ENCODE data around the gene SH3D19.
A peak's percentile ranks its signal among the peaks of the same experiment; 100 is the strongest.
"Not testable (repeated sequence)": the region's sequence is repeated elsewhere in the genome, so short reads cannot be mapped to it uniquely, and the experiment has no call there.

The SH3D19 gene

GRCh38 chr4:151319490-151319889, 5.9 kb downstream of the SH3D19 start:
- DNase-seq: no peak

GRCh38 chr4:151318307-151319006, 6.9 kb downstream of the SH3D19 start:
- no peak for DNase-seq

DNA sequence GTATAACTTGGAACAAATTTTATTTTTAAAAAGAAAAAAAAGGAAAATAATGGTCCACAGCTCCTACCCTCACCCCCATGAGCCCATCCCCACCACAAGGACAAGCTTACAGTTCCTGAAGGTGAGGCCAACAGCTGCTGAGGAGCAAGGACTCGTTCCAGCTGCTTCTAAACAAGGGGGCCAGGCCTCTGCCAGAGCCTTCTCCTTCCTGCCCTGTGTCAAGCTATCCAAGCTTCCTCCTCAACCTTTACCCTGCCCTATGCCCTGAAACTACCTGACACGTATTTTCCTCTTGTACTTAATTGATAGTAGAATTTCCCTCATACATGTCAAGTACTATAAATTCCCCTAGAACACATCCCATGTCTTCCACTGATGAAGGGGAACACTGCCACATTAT, 8.8 kb downstream of the SH3D19 start:
- DNase-seq: no peak

- no peak for DNase-seq
These were observed 10.1 kb downstream of the SH3D19 start for GRCh38 chr4:151315212-151315886.

GRCh38 chr4:151314479-151314878, 10.9 kb downstream of the SH3D19 start:
- DNase-seq: no peak

DNA sequence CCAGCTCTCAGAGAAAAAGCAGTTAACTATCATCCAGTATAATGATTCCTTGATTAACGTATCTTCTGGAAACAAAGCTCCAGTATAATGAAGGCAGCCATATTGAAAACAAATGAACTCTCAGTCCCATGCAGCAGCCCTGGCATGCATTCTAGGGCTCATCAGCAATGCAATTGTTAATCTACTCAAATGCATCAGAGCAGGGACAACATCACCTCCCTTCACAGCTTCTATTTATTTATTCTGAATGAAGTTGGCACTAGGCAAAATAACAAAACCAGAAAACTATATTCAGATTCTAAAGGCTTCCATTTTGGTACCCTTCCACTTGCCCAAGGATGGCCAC, 11.4 kb downstream of the SH3D19 start:
- no peak for DNase-seq

DNA sequence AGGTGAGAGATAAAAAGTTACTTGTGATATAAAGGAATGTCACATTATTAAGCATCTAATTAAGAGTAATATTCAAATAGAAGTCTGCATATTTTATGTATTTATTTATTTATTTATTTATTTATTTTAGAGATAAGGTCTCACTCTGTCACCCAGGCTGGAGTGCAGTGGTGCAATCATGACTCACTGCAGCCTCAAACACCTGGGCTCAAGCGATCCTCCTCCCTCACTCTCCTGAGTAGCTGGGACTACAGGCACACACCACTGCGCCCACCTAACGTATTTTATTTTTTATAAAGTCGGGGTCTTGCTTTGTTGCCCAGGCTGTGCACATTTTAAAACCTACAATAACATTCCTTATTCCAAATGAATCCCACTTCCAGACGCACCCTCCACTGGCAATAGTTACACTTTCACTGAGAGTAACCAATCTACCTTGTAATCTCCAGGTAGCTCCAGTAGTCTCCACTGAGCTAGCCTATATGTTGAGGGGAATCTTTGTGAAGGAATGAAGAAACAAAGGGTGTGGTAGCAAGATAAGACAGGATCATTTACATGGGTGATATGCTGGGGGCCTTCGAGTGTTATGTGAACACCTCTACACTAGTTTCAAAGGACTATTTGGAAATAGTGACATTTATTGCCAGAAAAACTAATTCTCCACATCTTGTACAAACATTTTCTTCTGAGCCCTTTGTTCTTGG, 11.9 kb downstream of the SH3D19 start:
- no peak for DNase-seq

DNA sequence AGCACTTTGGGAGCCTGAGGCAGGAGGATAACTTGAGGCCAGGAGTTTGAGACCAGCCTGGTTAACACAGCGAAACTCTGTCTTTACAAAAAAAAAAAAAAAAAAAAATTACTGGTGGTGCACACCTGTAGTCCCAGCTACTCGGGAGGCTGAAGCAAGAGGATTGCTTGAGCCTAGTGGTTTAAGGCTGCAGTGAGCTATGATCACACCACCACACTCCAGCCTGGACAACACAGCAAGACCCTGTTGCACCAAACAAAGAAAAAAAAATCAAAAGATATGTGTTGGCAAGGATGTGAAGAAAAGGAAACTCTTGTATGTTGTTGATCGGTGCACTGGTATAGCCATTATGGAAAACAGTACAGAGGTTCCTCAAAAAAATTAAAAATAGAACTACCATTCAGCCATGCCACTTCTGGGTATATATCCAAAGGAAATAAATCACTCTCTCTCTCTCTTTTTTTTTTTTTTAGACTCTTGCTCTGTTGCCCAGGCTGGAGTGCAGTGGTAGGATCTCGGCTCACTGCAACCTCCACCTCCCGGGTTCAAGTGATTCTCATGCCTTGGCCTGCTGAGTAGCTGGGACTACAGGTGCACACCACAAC, 15.2 kb downstream of the SH3D19 start:
- DNase-seq: no peak

DNA sequence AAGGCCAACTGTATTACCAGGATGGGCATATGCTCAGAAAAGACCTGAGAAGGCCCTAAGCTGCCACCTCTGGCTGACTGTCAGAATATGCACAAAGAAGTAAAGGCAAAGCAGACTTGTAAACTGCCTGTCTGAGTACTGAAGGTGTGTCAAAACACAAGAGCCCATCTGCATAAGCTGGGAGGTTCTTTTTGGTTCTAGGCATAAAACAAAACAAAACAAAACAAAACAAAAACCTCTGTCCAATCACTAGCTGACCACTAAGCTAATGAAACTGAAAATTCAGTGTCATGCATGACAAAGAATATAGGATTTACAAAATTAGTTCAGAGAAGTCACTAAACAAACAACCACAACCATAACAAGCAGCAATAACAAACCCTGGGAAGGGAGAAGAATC, 20.6 kb downstream of the SH3D19 start:
- DNase-seq: no peak

- DNase-seq: no peak
These were observed 21.2 kb downstream of the SH3D19 start for GRCh38 chr4:151304226-151304625.

GRCh38 chr4:151302432-151302831, 23.0 kb downstream of the SH3D19 start:
- DNase-seq: no peak

DNA sequence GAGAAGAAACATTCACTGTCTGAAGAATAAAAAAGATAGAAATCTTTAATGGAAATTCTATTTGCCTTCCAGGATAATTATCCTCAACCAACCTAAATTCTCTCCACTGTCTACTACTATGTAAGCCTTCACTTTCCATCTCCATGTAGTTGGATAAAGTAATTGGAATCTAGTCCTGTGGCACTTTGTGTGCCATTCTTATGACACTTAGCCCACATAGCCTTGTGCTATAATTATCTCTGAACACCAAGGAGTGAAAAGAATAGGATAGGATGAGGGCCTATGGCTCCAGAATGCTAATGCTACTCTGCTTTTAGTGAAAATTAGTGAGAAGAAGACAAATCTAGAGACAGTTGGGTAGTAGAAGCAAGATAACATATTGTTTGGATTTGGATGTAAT, 28.2 kb downstream of the SH3D19 start:
- no peak for DNase-seq

DNA sequence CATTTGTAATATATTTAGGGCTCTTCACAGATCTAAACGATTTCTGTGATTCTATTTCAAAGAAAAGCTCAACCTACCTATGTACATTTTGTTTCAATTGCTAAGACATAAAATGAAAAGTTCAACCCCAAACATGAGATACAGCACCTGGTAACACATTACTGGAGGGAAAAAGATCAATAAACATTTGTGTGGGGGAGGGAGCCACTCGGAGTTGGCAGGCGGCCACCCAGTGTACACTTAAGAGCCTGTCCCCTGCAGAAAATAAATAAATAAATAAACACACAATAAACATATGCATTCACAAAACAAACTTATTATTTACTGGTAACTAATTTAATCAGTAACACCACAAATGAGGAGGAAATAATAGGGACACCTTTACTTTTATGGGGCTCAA, 29.2 kb downstream of the SH3D19 start:
- DNase-seq: peak; percentile 37

GRCh38 chr4:151294833-151295496, 30.4 kb downstream of the SH3D19 start:
- DNase-seq: no peak

DNA sequence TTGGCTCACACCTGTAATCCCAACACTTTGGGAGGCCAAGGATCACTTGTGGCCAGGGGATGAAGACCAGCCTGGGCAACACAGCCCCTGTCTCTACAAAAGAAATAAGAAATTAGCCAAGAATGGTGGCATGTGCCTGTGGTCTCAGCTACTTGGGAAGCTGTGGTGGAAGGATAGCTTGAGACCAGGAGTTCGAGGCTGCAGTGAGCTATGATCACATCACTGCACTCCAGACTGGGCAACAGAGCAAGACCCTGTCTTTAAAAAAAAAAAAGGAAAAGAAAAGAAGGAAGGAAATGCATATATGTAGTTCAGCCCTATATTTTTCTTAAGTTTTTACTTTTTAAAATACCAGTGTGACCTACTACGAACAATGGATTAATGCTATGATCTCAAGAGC, 33.4 kb downstream of the SH3D19 start:
- no peak for DNase-seq

GRCh38 chr4:151291485-151291884, 33.9 kb downstream of the SH3D19 start:
- no peak for DNase-seq

DNA sequence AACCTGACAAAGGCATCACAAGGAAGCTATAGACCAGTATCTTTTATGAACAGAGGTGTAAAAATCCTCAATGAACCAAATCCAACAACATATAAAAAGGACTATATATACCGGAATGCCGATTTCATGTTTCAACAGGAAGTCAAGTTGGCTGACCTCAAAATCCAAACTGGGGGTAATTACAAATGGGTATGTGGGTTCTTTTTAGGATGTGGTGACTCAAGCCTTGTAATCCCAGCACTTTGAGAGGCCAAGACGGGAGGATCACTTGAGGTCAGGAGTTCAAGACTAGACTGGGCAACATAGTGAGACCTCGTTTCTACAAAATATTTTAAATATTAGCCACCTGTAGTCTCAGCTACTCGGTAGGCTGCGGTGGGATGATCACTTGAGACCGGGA, 38.0 kb downstream of the SH3D19 start:
- no peak for DNase-seq

- no peak for DNase-seq
These were observed 40.7 kb downstream of the SH3D19 start for GRCh38 chr4:151284534-151285245.

DNA sequence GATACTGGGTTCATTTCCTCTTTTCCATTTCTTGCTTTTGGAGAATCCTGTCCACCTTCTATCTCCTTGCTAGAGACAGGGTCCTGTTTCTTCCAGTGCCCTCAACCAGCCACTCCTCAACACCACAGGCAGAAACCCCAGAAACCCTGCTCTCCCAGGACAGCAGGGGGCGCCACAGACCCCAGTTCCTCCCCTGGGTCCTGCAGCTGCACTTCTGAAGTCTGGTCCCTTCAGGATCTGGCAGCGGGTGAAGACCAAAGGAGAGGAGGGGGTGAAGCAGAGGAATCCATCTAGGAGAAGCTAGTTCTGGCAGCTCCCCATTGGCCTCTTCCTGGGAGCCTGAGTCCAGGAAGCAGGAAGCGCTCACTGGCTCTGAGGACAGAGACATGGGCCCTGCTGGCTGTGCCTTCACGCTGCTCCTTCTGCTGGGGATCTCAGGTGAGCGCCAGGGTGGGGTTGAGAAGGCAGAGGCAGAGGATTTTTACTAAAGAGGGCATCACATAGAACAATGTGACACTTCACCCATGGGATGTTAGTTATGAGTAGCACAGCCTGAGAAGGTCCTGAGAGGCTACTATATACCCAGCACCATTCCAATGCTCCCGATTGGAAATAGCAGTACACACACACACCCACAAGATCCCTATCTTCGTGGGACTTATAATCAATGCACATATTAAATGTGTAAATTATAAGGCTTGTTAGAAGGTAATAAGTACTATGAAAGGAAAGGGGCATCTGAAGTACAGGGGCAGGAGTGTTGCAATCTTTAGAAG, 48.4 kb downstream of the SH3D19 start, which contains the start of gene PRSS48:
PRSS48 (plus strand) TSS at position 375 of the 776 bp plus-strand sequence; CDS start at position 387, 12 bp downstream.
- peak; percentile 19 for DNase-seq

- not testable (repeated sequence) for DNase-seq
These were observed 56.5 kb downstream of the SH3D19 start for GRCh38 chr4:151268905-151269304.

- no peak for DNase-seq
These were observed 57.4 kb downstream of the SH3D19 start for GRCh38 chr4:151267822-151268535.

All from NCI-H1105 treated with DMSO at 0.1 percent for 48 hours (cell line).